Mammary epithelial cell (primary cell): ENCODE results near the gene KLHL13.

Source experiments
- EZH2 ChIP-seq: IDR thresholded peaks from 2 replicates; pipeline ENCODE4 v1.6.1; 2012; ENCODE audit warnings: low read length, inconsistent platforms, borderline replicate concordance
- TF ChIP-seq, protein P1 (sequence below), 2 donors: IDR thresholded peaks in 1 of 2; conservative IDR thresholded peaks in 1 of 2; 2 replicates each; pipeline ENCODE4 v1.5.1; 2011 to 2012; ENCODE audit warnings: inconsistent platforms in 2 of 2, low read length in 2 of 2, mild to moderate bottlenecking in 2 of 2, control low read depth in 1 of 2, low read depth in 1 of 2; ENCODE audit not compliant: insufficient read depth in 1 of 2; ENCODE audit errors: extremely low read depth in 1 of 2

DNA sequence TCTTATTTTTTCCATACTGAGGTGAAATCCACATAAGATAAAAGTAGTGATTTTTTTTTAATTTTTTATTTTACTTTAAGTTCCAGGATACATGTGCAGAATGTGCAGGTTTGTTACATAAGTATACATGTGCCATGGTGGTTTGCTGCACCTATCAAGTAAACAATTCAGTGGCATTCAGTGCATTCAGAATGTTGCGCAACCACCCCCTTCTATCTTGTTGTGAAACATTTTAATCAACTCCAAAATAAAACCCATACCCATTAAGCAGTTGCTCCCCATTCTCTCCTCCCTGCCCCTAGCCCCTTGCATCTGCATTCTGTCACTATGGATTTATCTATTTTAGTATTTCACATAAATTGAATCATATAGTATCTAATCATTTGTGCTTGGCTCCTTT, 121.2 kb downstream of the KLHL13 start:
- TF ChIP-seq, protein P1, sequence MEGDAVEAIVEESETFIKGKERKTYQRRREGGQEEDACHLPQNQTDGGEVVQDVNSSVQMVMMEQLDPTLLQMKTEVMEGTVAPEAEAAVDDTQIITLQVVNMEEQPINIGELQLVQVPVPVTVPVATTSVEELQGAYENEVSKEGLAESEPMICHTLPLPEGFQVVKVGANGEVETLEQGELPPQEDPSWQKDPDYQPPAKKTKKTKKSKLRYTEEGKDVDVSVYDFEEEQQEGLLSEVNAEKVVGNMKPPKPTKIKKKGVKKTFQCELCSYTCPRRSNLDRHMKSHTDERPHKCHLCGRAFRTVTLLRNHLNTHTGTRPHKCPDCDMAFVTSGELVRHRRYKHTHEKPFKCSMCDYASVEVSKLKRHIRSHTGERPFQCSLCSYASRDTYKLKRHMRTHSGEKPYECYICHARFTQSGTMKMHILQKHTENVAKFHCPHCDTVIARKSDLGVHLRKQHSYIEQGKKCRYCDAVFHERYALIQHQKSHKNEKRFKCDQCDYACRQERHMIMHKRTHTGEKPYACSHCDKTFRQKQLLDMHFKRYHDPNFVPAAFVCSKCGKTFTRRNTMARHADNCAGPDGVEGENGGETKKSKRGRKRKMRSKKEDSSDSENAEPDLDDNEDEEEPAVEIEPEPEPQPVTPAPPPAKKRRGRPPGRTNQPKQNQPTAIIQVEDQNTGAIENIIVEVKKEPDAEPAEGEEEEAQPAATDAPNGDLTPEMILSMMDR (conservative IDR thresholded peaks at IDR 0.05 in 1 of 2, IDR thresholded peaks at IDR 0.05 in 1 of 2; ENCODE audit: extremely low read depth in 1 of 2, insufficient read depth in 1 of 2, low read depth in 1 of 2, low read length in 2 of 2) = no peak
- TF ChIP-seq EZH2 = no peak
